B cell (primary cell): ENCODE results near the gene TCF12. TPM values are rescaled to one million over a fixed set of nuclear protein-coding genes. Genes with fewer than 3 reads are reported as not detected.

Experiments
- ATAC-seq: fragments of 200-7000 bp; cut with Tn5 transposase; one replicate; pipeline ENCODE4 v1.10.0; 2021; ENCODE audit warnings: low read depth, mild to moderate bottlenecking, moderate number of reproducible peaks, moderate library complexity
- CTCF ChIA-PET: fragments of 350-600 bp; sonication (Branson Sonifier 250); formaldehyde crosslinking; loops from one replicate; lab custom pipeline; 2021; ENCODE audit warnings: antibody characterized with exemption, inconsistent platforms; lab: Charles Lee
- POLR2A ChIA-PET: fragments of 350-600 bp; sonication (Branson Sonifier 250); formaldehyde crosslinking; loops from one replicate; lab custom pipeline; 2021; ENCODE audit warnings: antibody characterized with exemption; lab: Charles Lee
- DNase-seq: peaks from one replicate; pipeline ENCODE4 v3.0.0; 2013
- H2AFZ ChIP-seq: 2 replicates; pipeline ENCODE4 v1.6.1; 2012; ENCODE audit warnings: mild to moderate bottlenecking, low read depth, low read length; ENCODE audit not compliant: insufficient read depth, poor library complexity, severe bottlenecking
- H3K27ac ChIP-seq, 2 donors: 1 replicate in 1 of 2; 2 replicates in 1 of 2; pipeline ENCODE4 v1.5.1; 2012 to 2013; ENCODE audit warnings: low read length in 2 of 2, mild to moderate bottlenecking in 2 of 2, moderate library complexity in 1 of 2
- H3K27me3 ChIP-seq, 4 experiments: fragments of 200-600 bp in 1 of 4; sonication (generic) in 1 of 4; replicated peaks in 1 of 4; 1 replicate in 2 of 4; 2 replicates in 2 of 4; pipeline versions ENCODE4 v1.6.1 to v1.7.0; 2013 to 2016; ENCODE audit warnings: low read length in 3 of 4, mild to moderate bottlenecking in 2 of 4, mixed read lengths in 1 of 4, moderate library complexity in 1 of 4; ENCODE audit not compliant: insufficient read depth in 4 of 4, control insufficient read depth in 3 of 4; ENCODE audit errors: control extremely low read depth in 1 of 4
- H3K36me3 ChIP-seq, 2 experiments: replicated peaks in 1 of 2; 1 replicate in 1 of 2; 2 replicates in 1 of 2; pipeline versions ENCODE4 v1.6.1 to v1.7.1; 2013; ENCODE audit warnings: low read length in 1 of 2; ENCODE audit not compliant: insufficient read depth in 2 of 2, control insufficient read depth in 1 of 2; ENCODE audit errors: control extremely low read depth in 1 of 2, extremely low read depth in 1 of 2
- H3K4me1 ChIP-seq, 2 donors: fragments of 200-600 bp in 1 of 2; sonication (generic) in 1 of 2; 1 replicate in 1 of 2; 2 replicates in 1 of 2; pipeline versions ENCODE4 v1.5.1 to v1.6.1; 2013 to 2017; ENCODE audit warnings: low read length in 2 of 2; ENCODE audit not compliant: control insufficient read depth in 2 of 2, insufficient read depth in 2 of 2
- H3K4me2 ChIP-seq: replicated peaks from 2 replicates; pipeline ENCODE3; 2012; ENCODE audit warnings: mild to moderate bottlenecking, low read depth, low read length; ENCODE audit not compliant: poor library complexity, severe bottlenecking
- H3K4me3 ChIP-seq, 5 experiments: fragments of 200-600 bp in 1 of 5; sonication (generic) in 1 of 5; 1 replicate in 3 of 5; 2 replicates in 2 of 5; pipeline versions ENCODE4 v1.5.1 to v1.7.0; 2011 to 2016; ENCODE audit warnings: low read length in 4 of 5, mild to moderate bottlenecking in 4 of 5, low read depth in 2 of 5, control low read depth in 1 of 5, moderate library complexity in 1 of 5; ENCODE audit not compliant: insufficient read depth in 1 of 5; ENCODE audit errors: control extremely low read depth in 1 of 5, extremely low read depth in 1 of 5
- H3K79me2 ChIP-seq: fragments of 200-600 bp; sonication (generic); one replicate; pipeline ENCODE4 v1.6.0; 2016; ENCODE audit warnings: low read length; ENCODE audit not compliant: control insufficient read depth, insufficient read depth
- H3K9ac ChIP-seq: fragments of 200-600 bp; sonication (generic); 2 replicates; pipeline ENCODE4 v1.6.1; 2017; ENCODE audit warnings: mild to moderate bottlenecking, low read length, moderate library complexity
- H3K9me3 ChIP-seq, 3 donors: one replicate each; pipeline versions ENCODE4 v1.6.1 to v1.7.1; 2013; ENCODE audit warnings: low read length in 2 of 3; ENCODE audit not compliant: control insufficient read depth in 2 of 3, insufficient read depth in 1 of 3; ENCODE audit errors: control extremely low read depth in 1 of 3
- H4K20me1 ChIP-seq: 2 replicates; pipeline ENCODE4 v1.6.0; 2012; ENCODE audit warnings: mild to moderate bottlenecking, low read length; ENCODE audit not compliant: insufficient read depth, control insufficient read depth, poor library complexity, severe bottlenecking
- H3K27ac Mint-ChIP-seq: one replicate; pipeline ENCODE4 v1.8.0; 2021; ENCODE audit warnings: mixed read lengths
- H3K27me3 Mint-ChIP-seq: one replicate; pipeline ENCODE4 v1.8.0; 2021; ENCODE audit warnings: mixed read lengths
- H3K4me1 Mint-ChIP-seq: one replicate; pipeline ENCODE4 v1.8.0; 2021; ENCODE audit warnings: mixed read lengths
- H3K4me3 Mint-ChIP-seq: one replicate; pipeline ENCODE4 v1.8.0; 2021; ENCODE audit warnings: mixed read lengths
- H3K9me3 Mint-ChIP-seq: one replicate; pipeline ENCODE4 v1.8.0; 2022; ENCODE audit warnings: mixed read lengths; ENCODE audit not compliant: insufficient read depth
- EZH2 ChIP-seq: IDR thresholded peaks from 2 replicates; pipeline ENCODE4 v1.6.1; 2012; ENCODE audit warnings: borderline replicate concordance, low read depth, mild to moderate bottlenecking, moderate library complexity, low read length; ENCODE audit not compliant: insufficient read depth, poor library complexity, severe bottlenecking
- WGBS: methylation state at CpG from one replicate; pipeline ENCODE4 v1.1.5; 2013; ENCODE audit warnings: missing lambda C conversion rate; ENCODE audit not compliant: insufficient coverage; 5-methylcytosine and 5-hydroxymethylcytosine counted together
- intact Hi-C: fragments of 100-400 bp; cut with micrococcal nuclease; formaldehyde crosslinking; loops from one replicate; pipeline ENCODE4 v1.10.0; 2022
- polyA plus RNA-seq: library from polyadenylated mRNA; depleted of rRNA; stranded (reverse); fragments of >200 nt; gene quantifications from 2 replicates; pipeline ENCODE4 v1.2.3, GENCODE V29; 2012
- total RNA-seq, 2 donors: library from RNA; stranded (reverse); fragments of 120-200 nt in 1 of 2; gene quantifications; 1 replicate in 1 of 2; 2 replicates in 1 of 2; pipeline versions ENCODE4 v1.2.3 to v1.2.4, GENCODE V29; 2013 to 2022
- TF ChIP-seq, protein P1 (sequence below): fragments of 200-600 bp; IDR thresholded peaks from one replicate; pipeline ENCODE4 v1.8.0; 2022; ENCODE audit warnings: antibody characterized with exemption, mild to moderate bottlenecking

Gene TCF12
- total and polyA plus RNA-seq, 2 donors (not counting 1 experiment from before 2014, with no cell fraction given): 27.1 to 131 TPM

DNA sequence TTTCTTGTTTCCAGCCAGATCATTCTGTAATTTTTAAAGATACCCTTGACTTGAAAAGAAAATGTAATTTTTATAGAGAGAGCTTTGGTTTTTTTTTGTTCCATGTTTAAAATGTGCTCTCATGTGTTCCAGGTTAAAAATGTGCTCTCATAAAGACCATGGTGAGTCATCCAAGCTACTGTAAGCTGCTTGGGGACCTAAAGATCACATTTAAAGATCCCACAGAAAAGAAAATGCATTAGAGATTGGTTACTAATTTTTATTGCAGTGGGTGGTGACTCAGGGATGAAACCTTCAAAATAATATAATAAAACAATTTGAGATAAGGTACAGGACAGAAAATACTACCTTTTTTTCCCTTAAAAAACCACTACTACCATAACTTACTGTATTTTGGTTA, 11.0 kb downstream of the TCF12 start:
- Histone ChIP-seq H3K4me1 (peaks cover 5 to 11% of the 10 kb centered on the region in 2 donors), H3K36me3 (peaks cover 0 to under 1% of the 10 kb centered on the region in 2 experiments), H4K20me1 (no peaks in the 10 kb centered on the region), H3K4me2 (no peak overlapping the region), H3K27ac (no peak overlapping the region), H3K4me3 (no peak overlapping the region), H3K27me3 (no peaks in the 10 kb centered on the region), H2AFZ (no peak overlapping the region), H3K9me3 (no peaks in the 10 kb centered on the region), H3K79me2 (peaks cover 69% of the 10 kb centered on the region), H3K9ac (no peak overlapping the region)
- Mint-ChIP-seq H3K27ac (no peak overlapping the region), H3K4me3 (no peak overlapping the region), H3K4me1 (peaks cover 60% of the 10 kb centered on the region), H3K9me3 (no peaks in the 10 kb centered on the region), H3K27me3 (no peaks in the 10 kb centered on the region)
- no peak for DNase-seq
- ATAC-seq: no peak
- ChIA-PET CTCF (interaction anchor here (1.3 kb wide), 1 partner anchor 377 kb away, joined by 3 read pairs; no protein-coding TSS in a partner anchor), POLR2A (no interaction called here)
- intact Hi-C loops: no loop called here
- TF ChIP-seq, protein P1, sequence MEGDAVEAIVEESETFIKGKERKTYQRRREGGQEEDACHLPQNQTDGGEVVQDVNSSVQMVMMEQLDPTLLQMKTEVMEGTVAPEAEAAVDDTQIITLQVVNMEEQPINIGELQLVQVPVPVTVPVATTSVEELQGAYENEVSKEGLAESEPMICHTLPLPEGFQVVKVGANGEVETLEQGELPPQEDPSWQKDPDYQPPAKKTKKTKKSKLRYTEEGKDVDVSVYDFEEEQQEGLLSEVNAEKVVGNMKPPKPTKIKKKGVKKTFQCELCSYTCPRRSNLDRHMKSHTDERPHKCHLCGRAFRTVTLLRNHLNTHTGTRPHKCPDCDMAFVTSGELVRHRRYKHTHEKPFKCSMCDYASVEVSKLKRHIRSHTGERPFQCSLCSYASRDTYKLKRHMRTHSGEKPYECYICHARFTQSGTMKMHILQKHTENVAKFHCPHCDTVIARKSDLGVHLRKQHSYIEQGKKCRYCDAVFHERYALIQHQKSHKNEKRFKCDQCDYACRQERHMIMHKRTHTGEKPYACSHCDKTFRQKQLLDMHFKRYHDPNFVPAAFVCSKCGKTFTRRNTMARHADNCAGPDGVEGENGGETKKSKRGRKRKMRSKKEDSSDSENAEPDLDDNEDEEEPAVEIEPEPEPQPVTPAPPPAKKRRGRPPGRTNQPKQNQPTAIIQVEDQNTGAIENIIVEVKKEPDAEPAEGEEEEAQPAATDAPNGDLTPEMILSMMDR: no peak
- TF ChIP-seq EZH2: no peak

DNA sequence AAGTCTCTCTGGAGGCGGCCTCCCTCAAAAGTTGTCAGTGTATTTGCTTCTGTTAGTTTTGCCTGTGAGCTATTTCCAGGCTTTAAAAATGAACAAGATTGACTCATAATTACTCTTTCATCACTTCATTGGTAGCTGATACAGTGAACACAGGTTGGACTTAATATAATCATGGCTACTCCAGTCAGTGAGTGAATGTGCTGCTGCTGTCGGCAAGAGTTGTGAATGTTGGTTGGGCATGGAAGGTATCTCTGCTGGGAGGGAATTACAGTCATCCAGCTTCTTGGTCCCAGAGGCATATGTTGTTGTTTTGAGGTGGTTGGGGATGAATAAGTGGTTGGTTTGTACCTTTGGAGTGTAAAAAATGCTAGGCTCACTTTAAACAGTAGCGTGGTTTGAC, 11.5 kb downstream of the TCF12 start:
- no peak for TF ChIP-seq EZH2
- TF ChIP-seq, protein P1: no peak
- ChIA-PET CTCF (no interaction called here), POLR2A (no interaction called here)
- WGBS: 100% methylated on average over 1 of the region's 3 CpGs
- H3K27ac Mint-ChIP-seq: no peak overlapping the region
- Histone ChIP-seq H3K4me2 (no peak overlapping the region), H3K27ac (no peak overlapping the region), H3K27me3 (no peaks in the 10 kb centered on the region), H4K20me1 (peaks cover 3% of the 10 kb centered on the region), H3K4me3 (no peak overlapping the region), H3K9me3 (no peaks in the 10 kb centered on the region), H3K79me2 (peaks cover 74% of the 10 kb centered on the region), H3K9ac (no peak overlapping the region), H2AFZ (no peak overlapping the region), H3K36me3 (peaks cover 0 to 5% of the 10 kb centered on the region in 2 experiments), H3K4me1 (peaks cover 5 to 11% of the 10 kb centered on the region in 2 donors)
- DNase-seq (no peak), ATAC-seq (no peak)
- H3K4me1 Mint-ChIP-seq: peaks cover 58% of the 10 kb centered on the region
- no peaks in the 10 kb centered on the region for H3K9me3 Mint-ChIP-seq
- no peak overlapping the region for H3K4me3 Mint-ChIP-seq
- no peaks in the 10 kb centered on the region for H3K27me3 Mint-ChIP-seq
- intact Hi-C loops: no loop called here
